H9 (cell line): Measurements from ENCODE around the gene TRPM8. TPM values are rescaled to one million over a fixed set of nuclear protein-coding genes. Genes with fewer than 3 reads are reported as not detected.

Source experiments
- DNase-seq: peaks from one replicate; pipeline ENCODE4 v3.0.0-alpha.2; 2017
- H2AFZ ChIP-seq: one replicate; pipeline ENCODE4 v1.6.1; 2013; ENCODE audit warnings: mild to moderate bottlenecking, low read length, control low read depth, moderate library complexity
- H2AK5ac ChIP-seq: 2 replicates; pipeline ENCODE4 v1.6.1; 2013; ENCODE audit warnings: low read length, control low read depth, mixed read lengths; ENCODE audit not compliant: insufficient read length
- H2BK120ac ChIP-seq: one replicate; pipeline ENCODE4 v1.6.1; 2013; ENCODE audit warnings: low read depth, mild to moderate bottlenecking, low read length, control low read depth, inconsistent platforms; ENCODE audit not compliant: poor library complexity, severe bottlenecking
- H2BK12ac ChIP-seq: 2 replicates; pipeline ENCODE4 v1.6.1; 2013; ENCODE audit warnings: low read length, control low read depth, mixed read lengths, low read depth; ENCODE audit not compliant: insufficient read length
- H2BK15ac ChIP-seq: 2 replicates; pipeline ENCODE4 v1.6.1; 2013; ENCODE audit warnings: low read depth, low read length, control low read depth
- H2BK20ac ChIP-seq: one replicate; pipeline ENCODE4 v1.6.1; 2013; ENCODE audit warnings: low read depth, mild to moderate bottlenecking, low read length, control low read depth, inconsistent platforms; ENCODE audit not compliant: poor library complexity, severe bottlenecking
- H2BK5ac ChIP-seq: 2 replicates; pipeline ENCODE4 v1.6.1; 2013; ENCODE audit warnings: low read length, control low read depth, mixed read lengths; ENCODE audit not compliant: insufficient read length
- H3K14ac ChIP-seq: 2 replicates; pipeline ENCODE4 v1.6.1; 2013; ENCODE audit warnings: low read length, control low read depth; ENCODE audit not compliant: insufficient read depth
- H3K18ac ChIP-seq: 2 replicates; pipeline ENCODE4 v1.6.1; 2013; ENCODE audit warnings: low read depth, mild to moderate bottlenecking, mixed read lengths, low read length, control low read depth; ENCODE audit not compliant: insufficient read length
- H3K23ac ChIP-seq: 2 replicates; pipeline ENCODE4 v1.6.1; 2013; ENCODE audit warnings: low read length, control low read depth, mixed read lengths, low read depth; ENCODE audit not compliant: insufficient read length
- H3K23me2 ChIP-seq: 2 replicates; pipeline ENCODE4 v1.6.1; 2013; ENCODE audit warnings: low read depth, mild to moderate bottlenecking, mixed read lengths, low read length, control low read depth; ENCODE audit not compliant: insufficient read length, poor library complexity, severe bottlenecking
- H3K27ac ChIP-seq: 2 replicates; pipeline ENCODE4 v1.5.1; 2013; ENCODE audit warnings: low read length, control low read depth, mixed read lengths, low read depth; ENCODE audit not compliant: insufficient read length
- H3K27me3 ChIP-seq: 2 replicates; pipeline ENCODE4 v1.6.1; 2013; ENCODE audit warnings: low read length, control low read depth, inconsistent platforms; ENCODE audit not compliant: insufficient read depth
- H3K4ac ChIP-seq: 2 replicates; pipeline ENCODE4 v1.6.1; 2013; ENCODE audit warnings: low read depth, mild to moderate bottlenecking, control low read depth, inconsistent platforms, low read length, moderate library complexity
- H3K4me1 ChIP-seq: 2 replicates; pipeline ENCODE4 v1.6.1; 2013; ENCODE audit warnings: low read length, control low read depth, inconsistent platforms; ENCODE audit not compliant: insufficient read depth
- H3K4me2 ChIP-seq: 2 replicates; pipeline ENCODE4 v1.6.1; 2013; ENCODE audit warnings: low read length, control low read depth, mixed read lengths; ENCODE audit not compliant: insufficient read length, insufficient read depth
- H3K56ac ChIP-seq: 2 replicates; pipeline ENCODE4 v1.6.1; 2013; ENCODE audit warnings: low read depth, mild to moderate bottlenecking, mixed read lengths, low read length, control low read depth; ENCODE audit not compliant: insufficient read length
- H3K79me1 ChIP-seq: 2 replicates; pipeline ENCODE4 v1.6.1; 2013; ENCODE audit warnings: low read depth, mild to moderate bottlenecking, moderate library complexity, low read length, control low read depth, inconsistent platforms; ENCODE audit not compliant: insufficient read depth, poor library complexity, severe bottlenecking
- H3K79me2 ChIP-seq: 2 replicates; pipeline ENCODE4 v1.6.1; 2013; ENCODE audit warnings: low read length, control low read depth, inconsistent platforms; ENCODE audit not compliant: insufficient read depth
- H3K9ac ChIP-seq: 2 replicates; pipeline ENCODE4 v1.6.1; 2013; ENCODE audit warnings: low read length, control low read depth, mixed read lengths; ENCODE audit not compliant: insufficient read length; ENCODE audit errors: extremely low read depth
- H3K9me3 ChIP-seq: one replicate; pipeline ENCODE4 v1.6.1; 2013; ENCODE audit warnings: low read depth, low read length, inconsistent platforms; ENCODE audit not compliant: control insufficient read depth
- H3T11ph ChIP-seq: one replicate; pipeline ENCODE4 v1.6.1; 2013; ENCODE audit warnings: mild to moderate bottlenecking, low read length, control low read depth, inconsistent platforms
- H4K20me1 ChIP-seq: one replicate; pipeline ENCODE4 v1.6.1; 2013; ENCODE audit not compliant: control insufficient read depth, insufficient read length, insufficient read depth
- H4K5ac ChIP-seq: 2 replicates; pipeline ENCODE4 v1.6.1; 2013; ENCODE audit warnings: low read depth, mild to moderate bottlenecking, mixed read lengths, low read length, control low read depth; ENCODE audit not compliant: insufficient read length
- H4K8ac ChIP-seq: replicated peaks from 2 replicates; pipeline ENCODE4 v1.6.1; 2013; ENCODE audit warnings: low read length, control low read depth, mixed read lengths, low read depth; ENCODE audit not compliant: insufficient read length
- H4K91ac ChIP-seq: 2 replicates; pipeline ENCODE4 v1.6.1; 2013; ENCODE audit warnings: low read depth, mild to moderate bottlenecking, moderate library complexity, mixed read lengths, low read length, control low read depth; ENCODE audit not compliant: insufficient read length
- H3K27ac Mint-ChIP-seq, 3 experiments: 2 replicates in 2 of 3; 3 replicates in 1 of 3; pipeline ENCODE4 v1.8.0; 2020 to 2021; ENCODE audit warnings: mixed read lengths in 3 of 3, mild to moderate bottlenecking in 1 of 3, moderate library complexity in 1 of 3
- H3K27me3 Mint-ChIP-seq: 2 replicates; pipeline ENCODE4 v1.8.0; 2021; ENCODE audit warnings: low read depth, mild to moderate bottlenecking, moderate library complexity, mixed read lengths
- H3K36me3 Mint-ChIP-seq, 3 experiments: 2 replicates in 2 of 3; 3 replicates in 1 of 3; pipeline ENCODE4 v1.8.0; 2020 to 2021; ENCODE audit warnings: low read depth in 3 of 3, mixed read lengths in 3 of 3; ENCODE audit not compliant: insufficient read depth in 1 of 3
- H3K4me1 Mint-ChIP-seq, 2 experiments: 2 replicates each; pipeline ENCODE4 v1.8.0; 2020; ENCODE audit warnings: mixed read lengths in 2 of 2
- H3K4me3 Mint-ChIP-seq, 2 experiments: 2 replicates in 1 of 2; 3 replicates in 1 of 2; pipeline ENCODE4 v1.8.0; 2020 to 2021; ENCODE audit warnings: mild to moderate bottlenecking in 2 of 2, mixed read lengths in 2 of 2, moderate library complexity in 1 of 2
- H3K9me3 Mint-ChIP-seq, 2 experiments: 2 replicates in 1 of 2; 3 replicates in 1 of 2; pipeline ENCODE4 v1.8.0; 2020; ENCODE audit warnings: mild to moderate bottlenecking in 2 of 2, mixed read lengths in 2 of 2, moderate library complexity in 1 of 2
- WGBS: extraction: QIAGEN DNeasy Blood & Tissue Kit; methylation state at CpG from one replicate; pipeline ENCODE4 v1.1.7; 2013; ENCODE audit warnings: missing lambda C conversion rate, low lambda C conversion rate, mixed read lengths; ENCODE audit not compliant: insufficient read length; ENCODE audit errors: extremely low coverage; 5-methylcytosine and 5-hydroxymethylcytosine counted together
- total RNA-seq: library from RNA; stranded (reverse); gene quantifications from 2 replicates; pipeline ENCODE4 v1.2.1, GENCODE V29; 2021
- TF ChIP-seq, protein P1 (sequence below): fragments of 200-600 bp; sonication (generic); conservative IDR thresholded peaks from 3 replicates; pipeline ENCODE4 v1.8.0; 2021; ENCODE audit warnings: antibody characterized with exemption, mild to moderate bottlenecking

Gene TRPM8
- total RNA-seq, 1 experiment from 2014 or later = 0.28 TPM

DNA sequence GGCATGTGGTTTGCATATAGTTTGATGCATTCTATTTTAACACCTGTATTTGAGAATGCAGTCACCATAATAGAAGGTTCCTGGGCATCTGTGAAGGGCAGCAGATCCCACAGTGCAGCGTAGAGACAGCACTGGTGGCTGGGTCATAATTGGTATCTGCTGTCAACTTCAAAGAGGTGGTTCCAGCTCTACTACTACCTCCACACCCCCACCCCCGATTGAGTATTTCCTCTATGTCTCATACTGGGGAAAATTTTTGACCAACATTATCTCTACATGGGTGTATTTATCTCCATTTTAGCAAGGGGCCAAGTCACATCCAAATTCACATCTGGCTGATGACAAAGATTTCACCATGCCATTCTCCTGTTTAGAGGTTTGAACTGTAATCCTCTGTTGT is 43.0 kb downstream of the TRPM8 start:
- DNase-seq = no peak
- Histone ChIP-seq H2BK15ac (no peak overlapping the region), H4K91ac (no peak overlapping the region), H3K4ac (no peak overlapping the region), H4K20me1 (no peaks in the 10 kb centered on the region), H3K23ac (no peak overlapping the region), H2AFZ (no peak overlapping the region), H3K14ac (no peak overlapping the region), H3K79me1 (no peaks in the 10 kb centered on the region), H3K27me3 (no peaks in the 10 kb centered on the region), H4K8ac (no peak overlapping the region), H3K9ac (no peak overlapping the region), H3K79me2 (no peaks in the 10 kb centered on the region), H2AK5ac (no peak overlapping the region), H3K27ac (no peak overlapping the region), H3T11ph (no peak overlapping the region), H2BK120ac (no peak overlapping the region), H3K56ac (no peak overlapping the region), H2BK20ac (no peak overlapping the region), H2BK5ac (no peak overlapping the region), H2BK12ac (no peak overlapping the region), H3K4me1 (no peaks in the 10 kb centered on the region), H3K18ac (no peak overlapping the region), H3K4me2 (no peak overlapping the region), H3K9me3 (no peaks in the 10 kb centered on the region), H4K5ac (no peak overlapping the region), H3K23me2 (no peaks in the 10 kb centered on the region)
- H3K36me3 Mint-ChIP-seq = no peaks in the 10 kb centered on the region; a peak in 1 of 7 replicates
- H3K4me1 Mint-ChIP-seq = peaks cover under 1 to 2% of the 10 kb centered on the region in 2 experiments; a peak in 1 of 4 replicates
- peaks cover under 1% of the 10 kb centered on the region; the same call in 1 of the 2 replicates for H3K27me3 Mint-ChIP-seq
- H3K4me3 Mint-ChIP-seq = no peak overlapping the region
- no peak overlapping the region for H3K27ac Mint-ChIP-seq
- WGBS = no CpG with 5 or more reads among the region's 2 CpGs
- TF ChIP-seq, protein P1, sequence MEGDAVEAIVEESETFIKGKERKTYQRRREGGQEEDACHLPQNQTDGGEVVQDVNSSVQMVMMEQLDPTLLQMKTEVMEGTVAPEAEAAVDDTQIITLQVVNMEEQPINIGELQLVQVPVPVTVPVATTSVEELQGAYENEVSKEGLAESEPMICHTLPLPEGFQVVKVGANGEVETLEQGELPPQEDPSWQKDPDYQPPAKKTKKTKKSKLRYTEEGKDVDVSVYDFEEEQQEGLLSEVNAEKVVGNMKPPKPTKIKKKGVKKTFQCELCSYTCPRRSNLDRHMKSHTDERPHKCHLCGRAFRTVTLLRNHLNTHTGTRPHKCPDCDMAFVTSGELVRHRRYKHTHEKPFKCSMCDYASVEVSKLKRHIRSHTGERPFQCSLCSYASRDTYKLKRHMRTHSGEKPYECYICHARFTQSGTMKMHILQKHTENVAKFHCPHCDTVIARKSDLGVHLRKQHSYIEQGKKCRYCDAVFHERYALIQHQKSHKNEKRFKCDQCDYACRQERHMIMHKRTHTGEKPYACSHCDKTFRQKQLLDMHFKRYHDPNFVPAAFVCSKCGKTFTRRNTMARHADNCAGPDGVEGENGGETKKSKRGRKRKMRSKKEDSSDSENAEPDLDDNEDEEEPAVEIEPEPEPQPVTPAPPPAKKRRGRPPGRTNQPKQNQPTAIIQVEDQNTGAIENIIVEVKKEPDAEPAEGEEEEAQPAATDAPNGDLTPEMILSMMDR = no peak
- no peaks in the 10 kb centered on the region for H3K9me3 Mint-ChIP-seq
